Testis (tissue), 2 donors: ENCODE measurements around the gene HYOU1.

Source experiments
- POLR2A ChIP-seq: fragments of 450-650 bp; IDR thresholded peaks from one replicate; pipeline ENCODE4 v1.6.1; 2017; ENCODE audit warnings: antibody characterized with exemption, mild to moderate bottlenecking, moderate library complexity
- TF ChIP-seq, protein P1 (sequence below), 3 experiments: fragments of 450-650 bp in 2 of 3; fragments of 200-600 bp in 1 of 3; sonication (generic) in 1 of 3; IDR thresholded peaks; one replicate each; pipeline ENCODE4 v1.5.1; 2016 to 2019; ENCODE audit warnings: antibody characterized with exemption in 3 of 3, mild to moderate bottlenecking in 2 of 3, moderate library complexity in 1 of 3

DNA sequence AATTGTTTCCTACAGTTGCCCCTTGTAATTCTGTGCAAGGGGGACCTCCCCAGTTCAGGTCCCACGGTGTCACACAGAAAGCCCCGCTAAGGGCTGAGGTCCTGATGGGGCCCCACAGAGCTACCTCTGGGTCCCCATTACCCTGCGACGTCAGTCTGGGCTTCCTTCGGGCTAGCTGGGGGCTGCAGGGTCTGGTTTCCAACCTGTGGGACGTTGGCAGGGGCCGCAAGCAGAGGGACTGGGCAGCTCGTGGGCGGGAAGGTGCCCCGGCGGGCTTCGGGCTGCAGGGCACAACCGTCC, 27.0 kb downstream of the HYOU1 start:
- TF ChIP-seq, protein P1, sequence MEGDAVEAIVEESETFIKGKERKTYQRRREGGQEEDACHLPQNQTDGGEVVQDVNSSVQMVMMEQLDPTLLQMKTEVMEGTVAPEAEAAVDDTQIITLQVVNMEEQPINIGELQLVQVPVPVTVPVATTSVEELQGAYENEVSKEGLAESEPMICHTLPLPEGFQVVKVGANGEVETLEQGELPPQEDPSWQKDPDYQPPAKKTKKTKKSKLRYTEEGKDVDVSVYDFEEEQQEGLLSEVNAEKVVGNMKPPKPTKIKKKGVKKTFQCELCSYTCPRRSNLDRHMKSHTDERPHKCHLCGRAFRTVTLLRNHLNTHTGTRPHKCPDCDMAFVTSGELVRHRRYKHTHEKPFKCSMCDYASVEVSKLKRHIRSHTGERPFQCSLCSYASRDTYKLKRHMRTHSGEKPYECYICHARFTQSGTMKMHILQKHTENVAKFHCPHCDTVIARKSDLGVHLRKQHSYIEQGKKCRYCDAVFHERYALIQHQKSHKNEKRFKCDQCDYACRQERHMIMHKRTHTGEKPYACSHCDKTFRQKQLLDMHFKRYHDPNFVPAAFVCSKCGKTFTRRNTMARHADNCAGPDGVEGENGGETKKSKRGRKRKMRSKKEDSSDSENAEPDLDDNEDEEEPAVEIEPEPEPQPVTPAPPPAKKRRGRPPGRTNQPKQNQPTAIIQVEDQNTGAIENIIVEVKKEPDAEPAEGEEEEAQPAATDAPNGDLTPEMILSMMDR (IDR thresholded peaks at IDR 0.05): no peak
- TF ChIP-seq POLR2A: no peak
